GM23338 (cell line): ENCODE data around the gene CCS. TPM values are rescaled to one million over a fixed set of nuclear protein-coding genes. Genes with fewer than 3 reads are reported as not detected.

Experiments
- ATAC-seq: fragments of 200-7000 bp; cut with Tn5 transposase; 3 replicates; pipeline ENCODE4 v1.9.1; 2020
- DNase-seq: peaks from one replicate; pipeline ENCODE4 v3.0.0-alpha.2; 2015; ENCODE audit warnings: low spot score
- H2AFZ ChIP-seq: fragments of 200-600 bp; sonication (generic); 2 replicates; pipeline ENCODE4 v1.8.0; 2016; ENCODE audit warnings: antibody characterized with exemption, mild to moderate bottlenecking, moderate library complexity
- H3F3A ChIP-seq: fragments of 200-600 bp; sonication (generic); replicated peaks from 2 replicates; pipeline ENCODE4 v1.8.0; 2017; ENCODE audit warnings: antibody characterized with exemption, mixed run types, low read depth
- H3K27ac ChIP-seq: fragments of 200-600 bp; sonication (generic); 2 replicates; pipeline ENCODE4 v1.6.1; 2016; ENCODE audit warnings: low read depth
- H3K27me3 ChIP-seq: fragments of 200-600 bp; sonication (generic); 2 replicates; pipeline ENCODE4 v1.8.0; 2016; ENCODE audit warnings: mild to moderate bottlenecking, mixed run types, moderate library complexity; ENCODE audit not compliant: insufficient read depth
- H3K36me3 ChIP-seq: fragments of 200-600 bp; sonication (generic); 2 replicates; pipeline ENCODE4 v1.8.0; 2016; ENCODE audit warnings: mild to moderate bottlenecking; ENCODE audit not compliant: insufficient read depth
- H3K4me1 ChIP-seq: fragments of 200-600 bp; sonication (generic); 2 replicates; pipeline ENCODE4 v1.8.0; 2016; ENCODE audit warnings: mild to moderate bottlenecking, moderate library complexity; ENCODE audit not compliant: insufficient read depth
- H3K4me2 ChIP-seq: fragments of 200-600 bp; sonication (generic); 2 replicates; pipeline ENCODE4 v1.7.1; 2017; ENCODE audit warnings: mixed run types
- H3K4me3 ChIP-seq: fragments of 200-600 bp; sonication (generic); 2 replicates; pipeline ENCODE4 v1.6.1; 2016; ENCODE audit warnings: mixed run types
- H3K79me2 ChIP-seq: fragments of 200-600 bp; sonication (generic); replicated peaks from 2 replicates; pipeline ENCODE4 v1.8.0; 2017; ENCODE audit warnings: mild to moderate bottlenecking; ENCODE audit not compliant: insufficient read depth
- H3K9me2 ChIP-seq: fragments of 200-600 bp; sonication (generic); 2 replicates; pipeline ENCODE4 v1.8.0; 2017; ENCODE audit not compliant: insufficient read depth
- H4K20me1 ChIP-seq: fragments of 200-600 bp; sonication (generic); replicated peaks from 2 replicates; pipeline ENCODE4 v1.8.0; 2017; ENCODE audit warnings: mild to moderate bottlenecking; ENCODE audit not compliant: insufficient read depth
- H3K27ac Mint-ChIP-seq: 2 replicates; pipeline ENCODE4 v1.8.0; 2020; ENCODE audit warnings: inconsistent platforms, mild to moderate bottlenecking, moderate library complexity, mixed read lengths
- H3K27me3 Mint-ChIP-seq: 3 replicates; pipeline ENCODE4 v1.8.0; 2022; ENCODE audit warnings: low read depth, mild to moderate bottlenecking, moderate library complexity, mixed read lengths, inconsistent platforms; ENCODE audit not compliant: insufficient read depth, poor library complexity
- H3K36me3 Mint-ChIP-seq: 3 replicates; pipeline ENCODE4 v1.8.0; 2021; ENCODE audit warnings: low read depth, mild to moderate bottlenecking, inconsistent platforms, moderate library complexity, mixed read lengths
- H3K4me1 Mint-ChIP-seq: 3 replicates; pipeline ENCODE4 v1.8.0; 2020; ENCODE audit warnings: mild to moderate bottlenecking, inconsistent platforms, mixed read lengths
- H3K4me3 Mint-ChIP-seq: 3 replicates; pipeline ENCODE4 v1.8.0; 2021; ENCODE audit warnings: moderate library complexity, mild to moderate bottlenecking, inconsistent platforms, mixed read lengths
- H3K9me3 Mint-ChIP-seq: 3 replicates; pipeline ENCODE4 v1.8.0; 2020; ENCODE audit warnings: moderate library complexity, mild to moderate bottlenecking, inconsistent platforms, mixed read lengths
- CREB1 ChIP-seq: fragments of 250-450 bp; sonication (Bioruptor Pico); IDR thresholded peaks from 2 replicates; pipeline ENCODE4 v1.5.0; 2020; ENCODE audit warnings: low read depth, mild to moderate bottlenecking, moderate library complexity
- CTCF ChIP-seq, 2 experiments: fragments of 200-600 bp in 1 of 2; sonication (generic) in 1 of 2; conservative IDR thresholded peaks; 2 replicates each; pipeline versions ENCODE4 v1.5.1 to v1.6.1; 2016 to 2017; ENCODE audit warnings: antibody characterized with exemption in 2 of 2, low read depth in 2 of 2, mild to moderate bottlenecking in 2 of 2, moderate library complexity in 1 of 2
- ETS1 ChIP-seq: IDR thresholded peaks from 2 replicates; pipeline ENCODE4 v1.6.1; 2016; ENCODE audit warnings: antibody characterized with exemption
- EZH2 ChIP-seq: fragments of 200-600 bp; sonication (generic); IDR thresholded peaks from one replicate; pipeline ENCODE4 v1.8.0; 2017; ENCODE audit warnings: antibody characterized with exemption, mild to moderate bottlenecking, low read depth; ENCODE audit not compliant: unreplicated experiment
- EZH2phosphoT487 ChIP-seq: fragments of 200-600 bp; sonication (generic); IDR thresholded peaks from one replicate; pipeline ENCODE4 v1.8.1; 2018; ENCODE audit warnings: antibody characterized with exemption; ENCODE audit not compliant: unreplicated experiment
- JUNB ChIP-seq: IDR thresholded peaks from one replicate; pipeline ENCODE4 v1.6.1; 2016; ENCODE audit warnings: antibody characterized with exemption; ENCODE audit not compliant: unreplicated experiment
- STAT1 ChIP-seq: IDR thresholded peaks from one replicate; pipeline ENCODE4 v1.6.1; 2016; ENCODE audit warnings: antibody characterized with exemption; ENCODE audit not compliant: unreplicated experiment
- ZNF462 ChIP-seq: fragments of 250-450 bp; sonication (Bioruptor Pico); IDR thresholded peaks from 2 replicates; pipeline ENCODE4 v1.5.0; 2020; ENCODE audit warnings: mild to moderate bottlenecking, moderate library complexity
- polyA plus RNA-seq: library from polyadenylated mRNA; unstranded; fragments of >200 nt; fragmentation: Nextera tagmentation; extraction: Ambion mirVana; gene quantifications from 2 replicates; pipeline ENCODE4 v1.2.1, GENCODE V29; 2016
- total RNA-seq: library from RNA; depleted of rRNA; stranded (reverse); fragments of >200 nt; shearing (Covaris generic); gene quantifications from 2 replicates; pipeline ENCODE4 v1.2.3, GENCODE V29; 2014

The CCS gene
- total and polyA plus RNA-seq, 2 experiments from 2014 or later = 36.1 to 60.7 TPM

- TF ChIP-seq CTCF (conservative IDR thresholded peaks at IDR 0.05; ENCODE audit: low read depth in 2 of 2) (no peak), JUNB (no peak)
Observed at GRCh38 chr11:66563832-66564231, 29.2 kb upstream of the CCS start (continued).

GRCh38 chr11:66564538-66564937 is 28.4 kb upstream of the CCS start:
- H3K4me2 ChIP-seq = no peak overlapping the region
- H3K27ac Mint-ChIP-seq = no peak overlapping the region
- H3K27ac ChIP-seq = no peak overlapping the region
- peaks cover 6% of the 10 kb centered on the region; the same call in 2 of the 3 replicates for H3K9me3 Mint-ChIP-seq
- peaks cover 20% of the 10 kb centered on the region for H3K27me3 Mint-ChIP-seq
- TF ChIP-seq CREB1 (CRISPR knock-in tag) (no peak), ETS1 (no peak), EZH2phosphoT487 (no peak), ZNF462 (CRISPR knock-in tag) (no peak), EZH2 (no peak), CTCF (conservative IDR thresholded peaks at IDR 0.05; ENCODE audit: low read depth in 2 of 2) (no peak), STAT1 (no peak)
- no peak overlapping the region for H3K4me3 ChIP-seq
- no peaks in the 10 kb centered on the region for H3K36me3 ChIP-seq
- peaks cover 6% of the 10 kb centered on the region; the same call in 1 of the 2 replicates for H3F3A ChIP-seq
- peaks cover 4% of the 10 kb centered on the region for H3K4me1 ChIP-seq
- no peak for ATAC-seq
- H2AFZ ChIP-seq = no peak overlapping the region
- H3K27me3 ChIP-seq = peaks cover 6% of the 10 kb centered on the region; the same call in 1 of the 2 replicates
- no peaks in the 10 kb centered on the region for H3K9me2 ChIP-seq
- peaks cover 5% of the 10 kb centered on the region; the same call in 1 of the 3 replicates for H3K4me1 Mint-ChIP-seq
- no peaks in the 10 kb centered on the region for H3K79me2 ChIP-seq
- no peak for DNase-seq
- no peak overlapping the region for H3K4me3 Mint-ChIP-seq
- H3K36me3 Mint-ChIP-seq = peaks cover 8% of the 10 kb centered on the region; the same call in 2 of the 3 replicates
- no peaks in the 10 kb centered on the region for H4K20me1 ChIP-seq
